ENCODE data around the gene LCE4A.

The LCE4A gene

DNA sequence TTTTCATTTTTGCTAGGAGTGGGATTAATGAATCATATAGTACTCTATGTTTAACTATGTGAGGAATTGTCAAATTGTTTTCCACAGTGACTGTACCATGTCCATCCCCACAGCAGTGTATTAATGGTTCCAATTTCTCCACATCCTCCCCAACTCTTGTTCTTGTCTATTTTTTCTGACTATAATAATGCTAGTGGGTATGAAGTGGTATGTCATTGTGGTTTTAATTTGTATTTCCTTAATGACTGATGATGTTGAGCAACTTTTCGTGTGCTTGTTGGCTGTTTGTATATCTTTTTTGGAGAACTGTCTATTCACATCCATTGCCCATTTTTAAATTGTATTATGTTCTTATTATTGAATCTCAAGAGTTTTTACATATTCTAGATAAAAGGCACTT lies 39.9 kb downstream of the LCE4A start:
- Histone ChIP-seq H3K36me3 (ENCODE audit: control insufficient read depth, low read length) (no peaks in the 10 kb centered on the region), H3K79me2 (ENCODE audit: control insufficient read depth, low read length) (no peaks in the 10 kb centered on the region), H3K4me2 (ENCODE audit: low read length) (no peak overlapping the region), H3K9me3 (ENCODE audit: control insufficient read depth, insufficient read depth, low read length) (no peaks in the 10 kb centered on the region), H4K20me1 (ENCODE audit: control insufficient read depth, insufficient read depth, low read depth, low read length) (no peaks in the 10 kb centered on the region), H3K9me2 (replicated peaks; ENCODE audit: control insufficient read depth, low read length) (no peaks in the 10 kb centered on the region), H3K27ac (ENCODE audit: low read depth, low read length) (no peak overlapping the region), H3K4me1 (ENCODE audit: control insufficient read depth, low read length) (no peaks in the 10 kb centered on the region), H3K4me3 (ENCODE audit: low read length) (no peak overlapping the region), H3K27me3 (ENCODE audit: control insufficient read depth, low read length) (peaks cover 4% of the 10 kb centered on the region), H3F3A (ENCODE audit: control insufficient read depth, insufficient read depth) (no peaks in the 10 kb centered on the region)
- TF ChIP-seq, protein P1, sequence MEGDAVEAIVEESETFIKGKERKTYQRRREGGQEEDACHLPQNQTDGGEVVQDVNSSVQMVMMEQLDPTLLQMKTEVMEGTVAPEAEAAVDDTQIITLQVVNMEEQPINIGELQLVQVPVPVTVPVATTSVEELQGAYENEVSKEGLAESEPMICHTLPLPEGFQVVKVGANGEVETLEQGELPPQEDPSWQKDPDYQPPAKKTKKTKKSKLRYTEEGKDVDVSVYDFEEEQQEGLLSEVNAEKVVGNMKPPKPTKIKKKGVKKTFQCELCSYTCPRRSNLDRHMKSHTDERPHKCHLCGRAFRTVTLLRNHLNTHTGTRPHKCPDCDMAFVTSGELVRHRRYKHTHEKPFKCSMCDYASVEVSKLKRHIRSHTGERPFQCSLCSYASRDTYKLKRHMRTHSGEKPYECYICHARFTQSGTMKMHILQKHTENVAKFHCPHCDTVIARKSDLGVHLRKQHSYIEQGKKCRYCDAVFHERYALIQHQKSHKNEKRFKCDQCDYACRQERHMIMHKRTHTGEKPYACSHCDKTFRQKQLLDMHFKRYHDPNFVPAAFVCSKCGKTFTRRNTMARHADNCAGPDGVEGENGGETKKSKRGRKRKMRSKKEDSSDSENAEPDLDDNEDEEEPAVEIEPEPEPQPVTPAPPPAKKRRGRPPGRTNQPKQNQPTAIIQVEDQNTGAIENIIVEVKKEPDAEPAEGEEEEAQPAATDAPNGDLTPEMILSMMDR (IDR thresholded peaks at IDR 0.05; ENCODE audit: low read depth, low read length, poor library complexity, severe bottlenecking) = no peak
- TF ChIP-seq EZH2phosphoT487 (IDR thresholded peaks at IDR 0.05; ENCODE audit: borderline replicate concordance, low read length) = no peak

DNA sequence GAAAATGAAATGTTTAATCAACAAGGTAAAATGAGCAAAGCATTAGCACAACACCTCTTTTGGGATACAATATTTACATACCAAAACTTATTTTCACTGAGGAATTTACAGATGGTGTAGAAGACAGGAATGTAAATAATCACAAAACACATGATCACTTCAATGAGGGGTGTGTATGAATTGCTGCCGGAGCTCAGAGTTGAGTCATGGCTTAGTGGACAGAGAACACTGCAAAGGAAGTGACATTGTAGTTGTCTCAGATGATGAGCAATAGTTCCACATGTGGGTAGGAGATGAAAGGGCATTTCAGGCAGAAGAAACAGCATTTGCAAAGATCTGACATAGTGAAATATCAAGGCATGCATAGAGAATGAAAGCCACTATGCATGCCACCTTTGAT lies 44.3 kb downstream of the LCE4A start:
- Histone ChIP-seq H3K79me2 (ENCODE audit: control insufficient read depth, low read length) (no peaks in the 10 kb centered on the region), H3K36me3 (ENCODE audit: control insufficient read depth, low read length) (no peaks in the 10 kb centered on the region), H3K4me2 (ENCODE audit: low read length) (no peak overlapping the region), H3K27ac (ENCODE audit: low read depth, low read length) (no peak overlapping the region), H3K27me3 (ENCODE audit: control insufficient read depth, low read length) (peaks cover 4% of the 10 kb centered on the region), H3F3A (ENCODE audit: control insufficient read depth, insufficient read depth) (no peaks in the 10 kb centered on the region), H3K9me3 (ENCODE audit: control insufficient read depth, insufficient read depth, low read length) (no peaks in the 10 kb centered on the region), H3K4me1 (ENCODE audit: control insufficient read depth, low read length) (no peaks in the 10 kb centered on the region), H3K9me2 (replicated peaks; ENCODE audit: control insufficient read depth, low read length) (no peaks in the 10 kb centered on the region), H3K4me3 (ENCODE audit: low read length) (no peak overlapping the region), H4K20me1 (ENCODE audit: control insufficient read depth, insufficient read depth, low read depth, low read length) (no peaks in the 10 kb centered on the region)
- TF ChIP-seq, protein P1 (IDR thresholded peaks at IDR 0.05; ENCODE audit: low read depth, low read length, poor library complexity, severe bottlenecking) = no peak
- no peak for TF ChIP-seq EZH2phosphoT487 (IDR thresholded peaks at IDR 0.05; ENCODE audit: borderline replicate concordance, low read length)

DNA sequence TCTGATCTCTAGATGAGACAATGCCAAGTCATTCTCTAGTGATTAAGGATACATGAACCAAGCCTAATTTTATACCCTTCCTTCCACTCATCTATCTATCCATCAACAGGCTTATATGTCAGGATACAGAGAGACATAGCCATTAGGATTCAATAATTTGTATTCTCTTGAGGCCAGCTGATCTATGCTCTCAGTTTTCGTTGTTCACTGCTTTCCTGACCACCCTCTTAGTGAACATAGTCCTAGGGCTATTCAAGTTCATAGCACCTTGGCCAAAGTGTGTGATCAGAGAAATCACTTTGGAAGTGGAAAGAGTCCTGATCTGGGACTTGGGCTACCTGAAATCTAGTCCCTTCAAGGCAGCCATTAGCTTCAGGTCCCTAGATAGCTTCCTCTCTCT lies 45.6 kb downstream of the LCE4A start:
- H3K79me2 ChIP-seq (ENCODE audit: control insufficient read depth, low read length) = no peaks in the 10 kb centered on the region
- H3K4me1 ChIP-seq (ENCODE audit: control insufficient read depth, low read length) = no peaks in the 10 kb centered on the region
- no peak overlapping the region for H3K27ac ChIP-seq (ENCODE audit: low read depth, low read length)
- no peak overlapping the region for H3K4me3 ChIP-seq (ENCODE audit: low read length)
- no peaks in the 10 kb centered on the region for H3K36me3 ChIP-seq (ENCODE audit: control insufficient read depth, low read length)
- no peaks in the 10 kb centered on the region for H4K20me1 ChIP-seq (ENCODE audit: control insufficient read depth, insufficient read depth, low read depth, low read length)
- no peaks in the 10 kb centered on the region for H3K9me2 ChIP-seq (replicated peaks; ENCODE audit: control insufficient read depth, low read length)
- no peaks in the 10 kb centered on the region for H3F3A ChIP-seq (ENCODE audit: control insufficient read depth, insufficient read depth)
- peaks cover 4% of the 10 kb centered on the region for H3K27me3 ChIP-seq (ENCODE audit: control insufficient read depth, low read length)
- TF ChIP-seq, protein P1 (IDR thresholded peaks at IDR 0.05; ENCODE audit: low read depth, low read length, poor library complexity, severe bottlenecking) = no peak
- TF ChIP-seq EZH2phosphoT487 (IDR thresholded peaks at IDR 0.05; ENCODE audit: borderline replicate concordance, low read length) = no peak
- H3K9me3 ChIP-seq (ENCODE audit: control insufficient read depth, insufficient read depth, low read length) = no peaks in the 10 kb centered on the region
- no peak overlapping the region for H3K4me2 ChIP-seq (ENCODE audit: low read length)

DNA sequence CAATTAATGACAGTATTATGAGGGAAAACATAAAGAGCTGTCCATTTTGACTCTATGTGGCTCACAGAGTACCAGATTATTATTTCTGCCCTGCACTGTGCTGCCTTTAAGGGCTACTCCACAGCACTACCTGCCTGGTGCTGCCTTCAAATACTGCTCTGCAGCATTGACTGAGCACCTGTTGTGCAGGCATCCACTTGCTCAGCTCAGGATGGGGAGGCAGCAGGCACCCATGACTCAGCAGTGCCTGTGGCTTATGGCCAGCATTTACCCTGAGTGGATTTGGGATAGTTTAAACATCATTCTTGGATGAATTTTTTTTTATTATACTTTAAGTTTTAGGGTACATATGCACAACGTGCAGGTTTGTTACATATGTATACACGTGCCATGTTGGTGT lies 48.9 kb downstream of the LCE4A start:
- Histone ChIP-seq H3K36me3 (ENCODE audit: control insufficient read depth, low read length) (no peaks in the 10 kb centered on the region), H3K27ac (ENCODE audit: low read depth, low read length) (no peak overlapping the region), H3K4me3 (ENCODE audit: low read length) (no peak overlapping the region), H3K9me2 (replicated peaks; ENCODE audit: control insufficient read depth, low read length) (no peaks in the 10 kb centered on the region), H3K4me2 (ENCODE audit: low read length) (no peak overlapping the region), H3K27me3 (ENCODE audit: control insufficient read depth, low read length) (no peaks in the 10 kb centered on the region), H3F3A (ENCODE audit: control insufficient read depth, insufficient read depth) (no peaks in the 10 kb centered on the region), H3K79me2 (ENCODE audit: control insufficient read depth, low read length) (no peaks in the 10 kb centered on the region), H3K4me1 (ENCODE audit: control insufficient read depth, low read length) (no peaks in the 10 kb centered on the region), H4K20me1 (ENCODE audit: control insufficient read depth, insufficient read depth, low read depth, low read length) (no peaks in the 10 kb centered on the region), H3K9me3 (ENCODE audit: control insufficient read depth, insufficient read depth, low read length) (no peaks in the 10 kb centered on the region)
- TF ChIP-seq, protein P1 (IDR thresholded peaks at IDR 0.05; ENCODE audit: low read depth, low read length, poor library complexity, severe bottlenecking) = no peak
- TF ChIP-seq EZH2phosphoT487 (IDR thresholded peaks at IDR 0.05; ENCODE audit: borderline replicate concordance, low read length) = no peak

All from DOHH2 (cell line).